NCI-H146 (cell line): Measurements from ENCODE around the gene TPM2.
A peak's percentile ranks its signal among the peaks of the same experiment; 100 is the strongest.

Source experiments
- DNase-seq: peaks from one replicate; lab custom pipeline; 2025; lab: John Stamatoyannopoulos, UW

The TPM2 gene

GRCh38 chr9:35689542-35690293 lies at the start of gene TPM2:
TPM2 (minus strand) TSS chr9:35689925; CDS start chr9:35689817, 108 bp downstream.
- DNase-seq, result peak; percentile 50

GRCh38 chr9:35738924-35739323 lies 49.2 kb upstream of the TPM2 start:
- no peak for DNase-seq

GRCh38 chr9:35738186-35738585 lies 48.5 kb upstream of the TPM2 start:
- DNase-seq, result no peak

- no peak for DNase-seq
Measured at GRCh38 chr9:35737143-35737542, 47.4 kb upstream of the TPM2 start.

- peak; percentile 70 for DNase-seq
Measured at GRCh38 chr9:35736201-35736633, 46.5 kb upstream of the TPM2 start.

- DNase-seq, result no peak
Measured at GRCh38 chr9:35734096-35734495, 44.4 kb upstream of the TPM2 start.

GRCh38 chr9:35732800-35733541 lies 43.2 kb upstream of the TPM2 start:
- peak; percentile 62 for DNase-seq

GRCh38 chr9:35732185-35732799 lies 42.6 kb upstream of the TPM2 start, which contains the start of the genes CREB3 and TLN1:
CREB3 (plus strand) TSS chr9:35732666; CDS start chr9:35732773, 107 bp downstream.
TLN1 (minus strand) TSS chr9:35732195; CDS start chr9:35725694, 6,501 bp downstream.
- DNase-seq, result peak; percentile 99

- no peak for DNase-seq
Measured at GRCh38 chr9:35731415-35732184, 41.9 kb upstream of the TPM2 start.

- DNase-seq, result no peak
Measured at GRCh38 chr9:35730486-35730854, 40.7 kb upstream of the TPM2 start.

- DNase-seq, result peak; percentile 27
Measured at GRCh38 chr9:35729700-35730485, 40.2 kb upstream of the TPM2 start.

- no peak for DNase-seq
Measured at GRCh38 chr9:35729101-35729500, 39.4 kb upstream of the TPM2 start.

- DNase-seq, result no peak
Measured at GRCh38 chr9:35728041-35728971, 38.6 kb upstream of the TPM2 start.

GRCh38 chr9:35727676-35728040 lies 37.9 kb upstream of the TPM2 start:
- no peak for DNase-seq

- no peak for DNase-seq
Measured at GRCh38 chr9:35726931-35727330, 37.2 kb upstream of the TPM2 start.

- no peak for DNase-seq
Measured at GRCh38 chr9:35725362-35725761, 35.6 kb upstream of the TPM2 start.

GRCh38 chr9:35723908-35724307 lies 34.2 kb upstream of the TPM2 start:
- DNase-seq, result no peak

- DNase-seq, result no peak
Measured at GRCh38 chr9:35723426-35723825, 33.7 kb upstream of the TPM2 start.

GRCh38 chr9:35719546-35719945 lies 29.8 kb upstream of the TPM2 start:
- DNase-seq, result no peak
